ENCODE results near the gene TMEM116. TPM values are rescaled to one million over a fixed set of nuclear protein-coding genes. Genes with fewer than 3 reads are reported as not detected.
"Not testable (repeated sequence)": the region's sequence is repeated elsewhere in the genome, so short reads cannot be mapped to it uniquely, and the experiment has no call there.

The TMEM116 gene
- total and polyA plus RNA-seq, 2 donors (not counting 3 experiments of a cell fraction or from before 2014, with no cell fraction given), result 1.6 to 3.9 TPM

DNA sequence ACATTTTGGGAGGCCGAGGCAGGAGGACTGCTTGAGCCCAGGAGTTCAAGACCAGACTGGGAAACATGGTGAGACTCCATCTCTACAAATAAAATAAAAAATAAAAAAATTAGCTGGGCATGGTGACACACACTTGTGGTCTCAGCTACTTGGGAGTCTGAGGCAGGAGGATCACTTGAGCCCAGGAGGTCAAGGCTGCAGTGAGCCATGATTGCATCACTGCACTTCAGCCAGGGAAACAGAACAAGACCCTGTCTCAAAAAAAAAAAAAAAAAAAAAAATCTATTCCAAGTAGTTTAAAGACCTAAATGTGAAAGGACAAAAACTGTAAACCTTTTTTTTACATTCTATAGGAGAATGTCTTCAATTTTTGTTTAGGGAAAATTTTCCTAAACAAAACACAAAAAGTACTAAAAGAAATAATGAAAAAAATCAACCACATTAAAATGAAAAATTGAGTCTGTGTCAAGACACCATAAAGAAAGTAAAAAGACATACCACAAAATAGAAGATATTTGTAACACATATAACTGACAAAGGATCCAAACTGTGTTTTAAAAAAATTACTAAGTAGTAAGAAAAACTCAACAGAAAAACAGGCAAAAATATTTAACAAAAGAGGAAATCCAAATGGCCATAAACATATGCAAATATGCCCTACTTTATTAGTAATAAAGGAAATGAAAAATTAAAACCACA lies 17.0 kb downstream of the TMEM116 start:
- H3K9me3 ChIP-seq (replicated peaks; ENCODE audit: control insufficient read depth, insufficient read depth, low read length), result no peaks in the 10 kb centered on the region
- no peaks in the 10 kb centered on the region for H3K79me2 ChIP-seq (ENCODE audit: control insufficient read depth, insufficient read depth, low read length)
- no peaks in the 10 kb centered on the region for H3K4me1 ChIP-seq (ENCODE audit: control insufficient read depth, extremely low read depth, insufficient read depth, low read length)
- H3K4me3 ChIP-seq (replicated peaks in 1 of 3; ENCODE audit: insufficient read depth in 1 of 3, low read depth in 1 of 3, low read length in 3 of 3), result no peak overlapping the region
- POLR2A ChIA-PET, result no interaction called here
- no peaks in the 10 kb centered on the region for H4K20me1 ChIP-seq (replicated peaks; ENCODE audit: control insufficient read depth, extremely low read depth, insufficient read depth, low read length)
- H3K9me1 ChIP-seq (replicated peaks; ENCODE audit: control insufficient read depth, extremely low read depth, insufficient read depth, low read length), result no peaks in the 10 kb centered on the region
- no peak overlapping the region for H2AFZ ChIP-seq (ENCODE audit: low read depth, low read length)
- H3K9ac ChIP-seq (replicated peaks; ENCODE audit: extremely low read depth, insufficient read depth, low read length), result no peak overlapping the region
- no peak for TF ChIP-seq EZH2 (IDR thresholded peaks at IDR 0.05; ENCODE audit: borderline replicate concordance, low read depth, low read length, severe bottlenecking)
- TF ChIP-seq, protein P1, sequence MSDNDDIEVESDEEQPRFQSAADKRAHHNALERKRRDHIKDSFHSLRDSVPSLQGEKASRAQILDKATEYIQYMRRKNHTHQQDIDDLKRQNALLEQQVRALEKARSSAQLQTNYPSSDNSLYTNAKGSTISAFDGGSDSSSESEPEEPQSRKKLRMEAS (IDR thresholded peaks at IDR 0.05; ENCODE audit: insufficient read depth, insufficient read length), result no peak
- TF ChIP-seq POLR2A (IDR thresholded peaks at IDR 0.05; ENCODE audit: low read depth, low read length), result no peak
- no peak for TF ChIP-seq CTCF (IDR thresholded peaks at IDR 0.05; ENCODE audit: extremely low read depth in 1 of 2, insufficient read depth in 1 of 2, low read depth in 1 of 2, low read length in 2 of 2)
- TF ChIP-seq MYC (IDR thresholded peaks at IDR 0.05; ENCODE audit: low read depth, low read length), result no peak
- TF ChIP-seq FOS (IDR thresholded peaks at IDR 0.05; ENCODE audit: borderline replicate concordance, insufficient read depth, low read length), result no peak
- TF ChIP-seq JUN (IDR thresholded peaks at IDR 0.05; ENCODE audit: borderline replicate concordance, insufficient read depth, insufficient read length, low read depth), result no peak
- TF ChIP-seq POLR2AphosphoS5 (IDR thresholded peaks at IDR 0.05; ENCODE audit: insufficient read depth, low read depth, low read length), result no peak
- no peak for TF ChIP-seq GATA2 (IDR thresholded peaks at IDR 0.05; ENCODE audit: insufficient read depth, insufficient read length, low read depth, low read length)
- H3K4me2 ChIP-seq (ENCODE audit: insufficient read depth, low read length), result no peak overlapping the region
- no peaks in the 10 kb centered on the region for H3K27me3 ChIP-seq (ENCODE audit: control insufficient read depth in 2 of 2, insufficient read depth in 2 of 2, low read length in 2 of 2)
- CTCF ChIA-PET, result interaction anchor here (0.7 kb wide), 1 partner anchor 97 kb away, joined by 3 read pairs; no protein-coding TSS in a partner anchor
- intact Hi-C loops (cut with micrococcal nuclease) (no loop called here), dilution Hi-C loops (cut with MboI; ENCODE audit: extremely low pct_ligation_motif_present, low sequenced_read_pairs) (no loop called here)
- no peak for FAIRE-seq
- no peak overlapping the region for H3K27ac ChIP-seq (ENCODE audit: insufficient read depth, low read depth, low read length)
- BruUV-seq (replicated peaks), result no TSS peak
- no peaks in the 10 kb centered on the region for H3K36me3 ChIP-seq (ENCODE audit: control insufficient read depth in 2 of 2, extremely low read depth in 1 of 2, insufficient read depth in 2 of 2, low read length in 2 of 2)
- DNase-seq (ENCODE audit: low read depth, low spot score), result no peak

DNA sequence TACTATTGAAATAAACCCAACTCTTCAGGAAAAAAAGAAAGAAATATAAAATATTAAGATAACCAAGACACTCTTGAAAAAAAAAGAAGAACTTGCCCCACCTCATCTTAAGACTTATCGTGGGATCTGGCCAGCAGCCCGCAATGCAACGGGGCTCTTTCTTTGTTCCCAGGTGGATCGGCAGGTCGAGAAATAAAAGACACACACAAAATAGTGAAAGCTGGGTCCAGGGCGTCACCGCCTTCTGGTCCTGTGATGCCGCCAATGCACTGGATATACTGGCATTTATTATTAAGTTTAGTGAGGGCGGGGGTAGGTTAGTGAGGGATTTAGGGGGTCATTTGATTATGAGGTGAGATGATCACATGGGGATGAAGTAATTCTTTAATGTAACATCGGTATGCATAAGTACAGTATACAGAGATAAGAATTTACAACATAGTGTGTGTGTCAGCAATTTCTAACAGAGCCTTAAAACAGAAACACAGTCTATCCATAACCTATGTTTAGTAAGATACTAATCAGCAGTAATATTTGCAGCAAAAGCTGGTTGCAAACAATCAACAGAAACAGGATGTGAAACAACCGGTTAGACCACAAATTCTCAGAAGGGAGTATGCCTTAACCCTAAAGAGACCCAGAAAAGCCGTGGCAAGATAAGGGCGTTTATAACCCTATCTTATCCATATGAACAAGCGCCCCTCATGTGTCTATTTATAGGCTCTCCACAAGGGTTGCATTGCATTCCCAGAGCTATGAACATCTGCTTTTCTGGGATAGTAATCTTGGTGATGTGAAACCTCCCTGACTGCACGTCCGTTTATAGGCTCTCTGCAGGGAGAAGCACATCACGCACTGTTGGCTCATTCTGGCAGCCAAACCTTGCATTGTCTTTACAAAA lies 18.5 kb downstream of the TMEM116 start:
- intact Hi-C loops (cut with micrococcal nuclease); POLR2A ChIA-PET; FAIRE-seq: not testable (repeated sequence)

More for the DNA sequence above, 18.5 kb downstream of the TMEM116 start:
- DNase-seq (ENCODE audit: low read depth, low spot score); BruUV-seq (replicated peaks); H3K4me3 ChIP-seq (replicated peaks in 1 of 3; ENCODE audit: insufficient read depth in 1 of 3, low read depth in 1 of 3, low read length in 3 of 3); dilution Hi-C loops (cut with MboI; ENCODE audit: extremely low pct_ligation_motif_present, low sequenced_read_pairs); H2AFZ ChIP-seq (ENCODE audit: low read depth, low read length); H4K20me1 ChIP-seq (replicated peaks; ENCODE audit: control insufficient read depth, extremely low read depth, insufficient read depth, low read length); H3K9ac ChIP-seq (replicated peaks; ENCODE audit: extremely low read depth, insufficient read depth, low read length); H3K27me3 ChIP-seq (ENCODE audit: control insufficient read depth in 2 of 2, insufficient read depth in 2 of 2, low read length in 2 of 2); H3K9me1 ChIP-seq (replicated peaks; ENCODE audit: control insufficient read depth, extremely low read depth, insufficient read depth, low read length); CTCF ChIA-PET; H3K27ac ChIP-seq (ENCODE audit: insufficient read depth, low read depth, low read length); H3K4me1 ChIP-seq (ENCODE audit: control insufficient read depth, extremely low read depth, insufficient read depth, low read length); H3K4me2 ChIP-seq (ENCODE audit: insufficient read depth, low read length); H3K9me3 ChIP-seq (replicated peaks; ENCODE audit: control insufficient read depth, insufficient read depth, low read length); H3K79me2 ChIP-seq (ENCODE audit: control insufficient read depth, insufficient read depth, low read length); H3K36me3 ChIP-seq (ENCODE audit: control insufficient read depth in 2 of 2, extremely low read depth in 1 of 2, insufficient read depth in 2 of 2, low read length in 2 of 2): not testable (repeated sequence)

All from endothelial cell of umbilical vein (primary cell).